OCI-LY7 (cell line): ENCODE data around the gene DMGDH. TPM values are rescaled to one million over a fixed set of nuclear protein-coding genes. Genes with fewer than 3 reads are reported as not detected.

Experiments
- BruUV-seq: library from RNA; stranded (reverse); fragments of 400-500 nt; replicated peaks from 2 replicates; lab custom pipeline; 2021; lab: Mats Ljungman, UMichigan
- CTCF ChIA-PET: fragments of 300-600 bp; sonication (Branson Sonifier 250); formaldehyde crosslinking; loops from one replicate; lab custom pipeline; 2022; ENCODE audit warnings: antibody characterized with exemption; ENCODE audit not compliant: unreplicated experiment; lab: Charles Lee
- POLR2A ChIA-PET: fragments of 300-600 bp; sonication (Branson Sonifier 250); formaldehyde crosslinking; loops from one replicate; lab custom pipeline; 2022; ENCODE audit warnings: antibody characterized with exemption; lab: Charles Lee
- DNase-seq: peaks from one replicate; pipeline ENCODE4 v3.0.0-alpha.2; 2015; ENCODE audit warnings: low spot score
- H2AFZ ChIP-seq: fragments of 200-600 bp; sonication (generic), shearing (Covaris generic); 2 replicates; pipeline ENCODE4 v1.6.1; 2014; ENCODE audit warnings: mild to moderate bottlenecking, antibody characterized with exemption, low read length, moderate library complexity
- H3K27ac ChIP-seq: fragments of 200-600 bp; sonication (generic); 2 replicates; pipeline ENCODE4 v1.5.1; 2014; ENCODE audit warnings: mixed run types, low read depth, mild to moderate bottlenecking, moderate library complexity, low read length, inconsistent platforms; ENCODE audit not compliant: poor library complexity, severe bottlenecking
- H3K36me3 ChIP-seq: fragments of 200-600 bp; sonication (generic); 2 replicates; pipeline ENCODE4 v1.6.1; 2014; ENCODE audit warnings: mild to moderate bottlenecking, antibody characterized with exemption, low read length, moderate library complexity, mixed read lengths; ENCODE audit not compliant: insufficient read depth
- H3K4me1 ChIP-seq: fragments of 200-600 bp; sonication (generic); 2 replicates; pipeline ENCODE4 v1.5.1; 2014; ENCODE audit warnings: mild to moderate bottlenecking, low read length; ENCODE audit not compliant: insufficient read depth, poor library complexity, severe bottlenecking
- H3K4me2 ChIP-seq: fragments of 200-600 bp; sonication (generic); 2 replicates; pipeline ENCODE4 v1.6.1; 2014; ENCODE audit warnings: mild to moderate bottlenecking, low read length
- H3K4me3 ChIP-seq: fragments of 200-600 bp; sonication (generic); 2 replicates; pipeline ENCODE4 v1.5.1; 2014; ENCODE audit warnings: mild to moderate bottlenecking, low read depth, low read length; ENCODE audit not compliant: poor library complexity, severe bottlenecking
- H3K79me2 ChIP-seq: fragments of 200-600 bp; sonication (generic); 2 replicates; pipeline ENCODE4 v1.6.1; 2016; ENCODE audit warnings: low read depth, mild to moderate bottlenecking, low read length, moderate library complexity, mixed read lengths; ENCODE audit not compliant: insufficient read depth
- H3K9me2 ChIP-seq: fragments of 200-600 bp; sonication (generic); 2 replicates; pipeline ENCODE4 v1.6.1; 2016; ENCODE audit warnings: mild to moderate bottlenecking, low read length, mixed read lengths; ENCODE audit not compliant: insufficient read depth
- H3K9me3 ChIP-seq: fragments of 200-600 bp; sonication (generic); 2 replicates; pipeline ENCODE4 v1.6.1; 2014; ENCODE audit warnings: mild to moderate bottlenecking, mixed run types, low read length, mixed read lengths
- H4K20me1 ChIP-seq: fragments of 200-600 bp; sonication (generic); 2 replicates; pipeline ENCODE4 v1.6.1; 2014; ENCODE audit warnings: mild to moderate bottlenecking, antibody characterized with exemption, low read length, moderate library complexity, mixed read lengths; ENCODE audit not compliant: insufficient read depth
- EZH2phosphoT487 ChIP-seq: fragments of 200-600 bp; sonication (generic); IDR thresholded peaks from 2 replicates; pipeline ENCODE4 v1.6.1; 2018; ENCODE audit warnings: low read depth, borderline replicate concordance, mild to moderate bottlenecking, mixed run types, antibody characterized with exemption, low read length, moderate library complexity, mixed read lengths
- intact Hi-C: fragments of 100-400 bp; cut with micrococcal nuclease; formaldehyde crosslinking; loops from one replicate; pipeline ENCODE4 v1.10.0; 2022; ENCODE audit not compliant: unreplicated experiment
- total RNA-seq, 2 experiments: library from RNA; depleted of rRNA in 1 of 2; stranded (reverse); fragments of >200 nt in 1 of 2; shearing (Covaris generic) in 1 of 2; gene quantifications; 2 replicates each; pipeline ENCODE4 v1.2.3, GENCODE V29; 2014 to 2022
- TF ChIP-seq, protein P1 (sequence below): fragments of 200-600 bp; sonication (generic); conservative IDR thresholded peaks from 2 replicates; pipeline ENCODE4 v1.5.1; 2014; ENCODE audit warnings: mild to moderate bottlenecking, antibody characterized with exemption, low read length, moderate library complexity, mixed read lengths

DMGDH gene
- total RNA-seq, 2 experiments from 2014 or later = 1.5 TPM; not detected in 1

DNA sequence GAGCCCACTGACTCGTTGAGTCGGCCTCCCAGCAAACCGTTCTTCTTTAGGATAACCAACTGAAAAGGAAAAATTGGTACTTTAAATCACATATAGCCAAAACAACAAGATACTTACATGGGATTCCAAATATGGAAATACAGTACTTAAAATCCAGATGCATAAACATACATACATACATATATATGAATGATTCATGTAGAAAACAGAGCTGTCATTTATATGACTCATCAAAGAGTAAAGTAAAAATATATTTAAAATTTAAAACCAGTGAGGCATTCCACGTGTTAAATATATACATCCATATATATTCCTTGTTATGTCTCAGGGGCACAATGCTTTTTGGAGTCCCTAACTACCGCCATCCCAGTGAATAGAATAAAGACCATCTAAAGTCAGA, 36.7 kb downstream of the DMGDH start:
- no TSS peak for BruUV-seq
- Histone ChIP-seq H3K79me2 (no peaks in the 10 kb centered on the region), H3K4me3 (no peak overlapping the region), H3K36me3 (no peaks in the 10 kb centered on the region), H3K4me2 (no peak overlapping the region), H3K4me1 (no peaks in the 10 kb centered on the region), H3K9me3 (no peaks in the 10 kb centered on the region), H3K27ac (no peak overlapping the region), H2AFZ (no peak overlapping the region), H3K9me2 (no peaks in the 10 kb centered on the region), H4K20me1 (no peaks in the 10 kb centered on the region)
- ChIA-PET POLR2A (interaction anchor here (1.1 kb wide), 1 partner anchor 8 kb away, joined by 3 read pairs; no protein-coding TSS in a partner anchor), CTCF (no interaction called here)
- TF ChIP-seq, protein P1, sequence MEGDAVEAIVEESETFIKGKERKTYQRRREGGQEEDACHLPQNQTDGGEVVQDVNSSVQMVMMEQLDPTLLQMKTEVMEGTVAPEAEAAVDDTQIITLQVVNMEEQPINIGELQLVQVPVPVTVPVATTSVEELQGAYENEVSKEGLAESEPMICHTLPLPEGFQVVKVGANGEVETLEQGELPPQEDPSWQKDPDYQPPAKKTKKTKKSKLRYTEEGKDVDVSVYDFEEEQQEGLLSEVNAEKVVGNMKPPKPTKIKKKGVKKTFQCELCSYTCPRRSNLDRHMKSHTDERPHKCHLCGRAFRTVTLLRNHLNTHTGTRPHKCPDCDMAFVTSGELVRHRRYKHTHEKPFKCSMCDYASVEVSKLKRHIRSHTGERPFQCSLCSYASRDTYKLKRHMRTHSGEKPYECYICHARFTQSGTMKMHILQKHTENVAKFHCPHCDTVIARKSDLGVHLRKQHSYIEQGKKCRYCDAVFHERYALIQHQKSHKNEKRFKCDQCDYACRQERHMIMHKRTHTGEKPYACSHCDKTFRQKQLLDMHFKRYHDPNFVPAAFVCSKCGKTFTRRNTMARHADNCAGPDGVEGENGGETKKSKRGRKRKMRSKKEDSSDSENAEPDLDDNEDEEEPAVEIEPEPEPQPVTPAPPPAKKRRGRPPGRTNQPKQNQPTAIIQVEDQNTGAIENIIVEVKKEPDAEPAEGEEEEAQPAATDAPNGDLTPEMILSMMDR = no peak
- no peak for TF ChIP-seq EZH2phosphoT487
- intact Hi-C loops = no loop called here
- no peak for DNase-seq

DNA sequence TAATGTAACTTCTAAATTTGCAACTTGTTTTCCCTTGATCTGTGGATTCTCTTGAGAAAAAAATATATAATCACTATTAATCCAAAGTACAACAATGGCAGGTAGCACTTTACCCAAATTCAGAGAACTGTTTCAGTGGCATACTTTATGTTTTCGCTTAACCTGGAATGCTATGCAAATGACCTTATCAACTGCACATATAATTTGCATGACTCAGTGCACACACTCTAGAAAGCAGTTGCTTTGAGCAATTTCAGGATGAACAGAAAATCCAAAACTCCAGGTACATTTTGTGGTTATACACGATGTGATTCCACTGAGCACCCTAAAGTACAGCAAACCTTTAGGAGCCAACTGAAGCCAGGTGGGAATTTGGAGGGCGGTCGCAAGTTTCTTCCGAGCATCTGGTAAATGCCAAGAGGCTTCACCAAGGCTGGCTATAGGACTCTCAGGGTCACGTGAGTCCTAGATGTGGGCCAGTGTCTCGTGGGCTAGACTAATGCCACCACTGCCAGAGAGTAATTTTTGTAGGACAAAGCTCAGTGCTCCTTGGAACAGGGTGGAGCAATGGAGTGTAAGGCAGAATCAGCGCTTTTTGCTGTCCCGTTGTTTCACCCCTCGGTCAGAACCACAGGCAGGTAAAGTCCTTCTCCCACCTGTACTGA, 37.3 kb downstream of the DMGDH start:
- no TSS peak for BruUV-seq
- ChIA-PET POLR2A (no interaction called here), CTCF (no interaction called here)
- no peak for TF ChIP-seq EZH2phosphoT487
- Histone ChIP-seq H3K9me2 (no peaks in the 10 kb centered on the region), H3K27ac (no peak overlapping the region), H3K4me2 (no peak overlapping the region), H3K79me2 (no peaks in the 10 kb centered on the region), H3K36me3 (no peaks in the 10 kb centered on the region), H3K9me3 (no peaks in the 10 kb centered on the region), H3K4me1 (no peaks in the 10 kb centered on the region), H4K20me1 (no peaks in the 10 kb centered on the region), H3K4me3 (no peak overlapping the region), H2AFZ (no peak overlapping the region)
- intact Hi-C loops = no loop called here
- DNase-seq = no peak

DNA sequence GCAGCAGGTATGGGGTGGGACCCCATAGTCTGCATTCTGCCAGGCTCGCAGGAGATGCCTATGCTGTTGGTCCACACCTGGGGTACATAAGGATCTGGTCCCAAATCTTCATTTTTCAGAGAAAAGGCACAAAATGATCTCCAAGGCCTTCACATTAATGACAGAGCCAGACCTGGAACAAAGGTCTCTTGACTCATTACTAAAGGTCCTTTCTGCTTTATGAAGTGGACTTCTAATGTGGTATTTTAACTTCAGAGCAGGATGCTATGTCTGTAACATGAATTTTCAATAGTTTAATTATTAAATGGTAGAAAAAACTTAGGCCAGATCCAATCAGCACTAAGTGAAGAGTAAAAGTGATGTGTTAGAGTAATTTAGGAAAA, 38.0 kb downstream of the DMGDH start:
- DNase-seq = no peak
- BruUV-seq = no TSS peak
- Histone ChIP-seq H3K9me2 (no peaks in the 10 kb centered on the region), H3K4me2 (no peak overlapping the region), H3K9me3 (no peaks in the 10 kb centered on the region), H3K79me2 (no peaks in the 10 kb centered on the region), H2AFZ (no peak overlapping the region), H3K4me1 (no peaks in the 10 kb centered on the region), H3K4me3 (no peak overlapping the region), H3K27ac (no peak overlapping the region), H3K36me3 (no peaks in the 10 kb centered on the region), H4K20me1 (no peaks in the 10 kb centered on the region)
- TF ChIP-seq EZH2phosphoT487 = no peak
- TF ChIP-seq, protein P1 = no peak
- intact Hi-C loops = no loop called here
- ChIA-PET CTCF (no interaction called here), POLR2A (interaction anchor here (0.6 kb wide), 1 partner anchor 325 kb away, joined by 3 read pairs; no protein-coding TSS in a partner anchor)
